Measurements from ENCODE around the gene IL20. TPM values are rescaled to one million over a fixed set of nuclear protein-coding genes. Genes with fewer than 3 reads are reported as not detected.

IL20 gene
- total and polyA plus RNA-seq, 2 of the 8 experiments (the other 6 are each of a cell fraction or from before 2014, with no cell fraction given), result not detected

- Histone ChIP-seq H3K4me3 (ENCODE audit: extremely low read depth in 1 of 4, insufficient read depth in 2 of 4, low read depth in 3 of 4, low read length in 4 of 4) (no peak overlapping the region), H2AFZ (ENCODE audit: low read length) (no peak overlapping the region), H2BK5ac (ENCODE audit: low read depth, low read length) (no peak overlapping the region), H3K23ac (ENCODE audit: insufficient read length) (no peak overlapping the region), H3K56ac (replicated peaks; ENCODE audit: insufficient read length, low read depth, low read length) (no peak overlapping the region), H3K4me1 (replicated peaks in 1 of 4; ENCODE audit: control insufficient read depth in 3 of 4, insufficient read depth in 4 of 4, low read length in 3 of 4) (peaks cover 0 to 7% (median 3%) of the 10 kb centered on the region in 4 experiments; a peak in 4 of 7 replicates), H2BK120ac (replicated peaks; ENCODE audit: low read depth, low read length) (no peak overlapping the region), H4K91ac (replicated peaks; ENCODE audit: insufficient read length, low read length) (no peak overlapping the region), H2BK15ac (ENCODE audit: low read length) (no peak overlapping the region), H3K9me3 (ENCODE audit: insufficient read depth in 2 of 2, low read depth in 1 of 2, low read length in 1 of 2) (no peaks in the 10 kb centered on the region), H2BK12ac (ENCODE audit: low read depth, low read length) (no peak overlapping the region), H2AK5ac (ENCODE audit: low read depth, low read length) (no peak overlapping the region), H3K23me2 (ENCODE audit: low read depth, low read length) (peaks cover 8% of the 10 kb centered on the region; the same call in 1 of the 2 replicates), H3K27me3 (replicated peaks in 1 of 4; ENCODE audit: control insufficient read depth in 3 of 4, extremely low read depth in 1 of 4, insufficient read depth in 3 of 4, low read length in 3 of 4) (peaks cover 9 to 31% (median 27%) of the 10 kb centered on the region in 4 experiments), H3K4ac (replicated peaks; ENCODE audit: insufficient read length, low read depth, low read length) (no peak overlapping the region), H3K4me2 (ENCODE audit: insufficient read depth in 1 of 2, low read depth in 2 of 2, low read length in 2 of 2) (no peak overlapping the region), H3K14ac (ENCODE audit: insufficient read length) (no peak overlapping the region), H3K79me2 (ENCODE audit: control insufficient read depth in 1 of 2, insufficient read depth in 2 of 2, low read length in 2 of 2) (no peaks in the 10 kb centered on the region), H3K27ac (ENCODE audit: low read depth, low read length) (no peak overlapping the region), H3K9ac (replicated peaks in 1 of 4; ENCODE audit: extremely low read depth in 1 of 4, low read depth in 3 of 4, low read length in 3 of 4) (no peak overlapping the region), H4K5ac (ENCODE audit: insufficient read length, low read depth, low read length) (no peak overlapping the region), H4K20me1 (replicated peaks in 1 of 2; ENCODE audit: control insufficient read depth in 1 of 2, insufficient read depth in 2 of 2, low read length in 2 of 2) (no peaks in the 10 kb centered on the region), H4K8ac (ENCODE audit: extremely low read depth, insufficient read depth, low read length) (no peak overlapping the region), H2BK20ac (ENCODE audit: low read length) (no peak overlapping the region), H3K18ac (ENCODE audit: extremely low read depth, low read length) (no peak overlapping the region), H3K79me1 (ENCODE audit: low read depth, low read length) (no peaks in the 10 kb centered on the region), H3K36me3 (ENCODE audit: control insufficient read depth in 2 of 4, insufficient read depth in 4 of 4, low read length in 3 of 4) (no peaks in the 10 kb centered on the region)
- POLR2A ChIA-PET (ENCODE audit: partially characterized antibody), result no interaction called here
- FAIRE-seq (no peak), DNase-seq (ENCODE audit: low read depth in 1 of 2, low spot score in 2 of 2) (no peak)
- CTCF ChIA-PET (ENCODE audit: partially characterized antibody), result interaction anchor here (0.5 to 6.5 kb wide), 22 partner anchors 9 to 274 kb away, joined by 3 to 63 read pairs (median 5); partner anchors contain the start of genes IL20 and IL24
- WGBS, 2 experiments (ENCODE audit: extremely low coverage in 1 of 2, insufficient coverage in 1 of 2, insufficient read length in 1 of 2, insufficient replicate concordance in 2 of 2, low coverage in 1 of 2, low lambda C conversion rate in 2 of 2, missing lambda C conversion rate in 1 of 2), result 82% methylated on average over 4 of the region's 4 CpGs; no CpG with 5 or more reads in 1 of the 2 experiments
- TF ChIP-seq CHD1 (IDR thresholded peaks at IDR 0.05; ENCODE audit: low read depth, low read length), result no peak
- no peak for TF ChIP-seq E2F6 (IDR thresholded peaks at IDR 0.05)
- no peak for TF ChIP-seq RFX5 (IDR thresholded peaks at IDR 0.05; ENCODE audit: borderline replicate concordance, low read depth, low read length)
- no peak for TF ChIP-seq CHD2 (IDR thresholded peaks at IDR 0.05; ENCODE audit: low read length)
- no peak for TF ChIP-seq RAD21 (IDR thresholded peaks at IDR 0.05 in 1 of 2, conservative IDR thresholded peaks at IDR 0.05 in 1 of 2; ENCODE audit: low read depth in 2 of 2, low read length in 2 of 2)
- no peak for TF ChIP-seq NRF1 (IDR thresholded peaks at IDR 0.05; ENCODE audit: low read depth, low read length)
- TF ChIP-seq, protein P1, sequence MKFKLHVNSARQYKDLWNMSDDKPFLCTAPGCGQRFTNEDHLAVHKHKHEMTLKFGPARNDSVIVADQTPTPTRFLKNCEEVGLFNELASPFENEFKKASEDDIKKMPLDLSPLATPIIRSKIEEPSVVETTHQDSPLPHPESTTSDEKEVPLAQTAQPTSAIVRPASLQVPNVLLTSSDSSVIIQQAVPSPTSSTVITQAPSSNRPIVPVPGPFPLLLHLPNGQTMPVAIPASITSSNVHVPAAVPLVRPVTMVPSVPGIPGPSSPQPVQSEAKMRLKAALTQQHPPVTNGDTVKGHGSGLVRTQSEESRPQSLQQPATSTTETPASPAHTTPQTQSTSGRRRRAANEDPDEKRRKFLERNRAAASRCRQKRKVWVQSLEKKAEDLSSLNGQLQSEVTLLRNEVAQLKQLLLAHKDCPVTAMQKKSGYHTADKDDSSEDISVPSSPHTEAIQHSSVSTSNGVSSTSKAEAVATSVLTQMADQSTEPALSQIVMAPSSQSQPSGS (IDR thresholded peaks at IDR 0.05; ENCODE audit: low read length), result no peak
- TF ChIP-seq RNF2 (IDR thresholded peaks at IDR 0.05; ENCODE audit: borderline replicate concordance, low read depth, low read length, missing control alignments, poor library complexity, severe bottlenecking), result no peak
Observed at GRCh38 chr1:206905295-206906164, 40.1 kb downstream of the IL20 start.

All from H1 (cell line).